Trophoblast cell (in vitro differentiated cells and primary cell): ENCODE measurements around the gene RAB7A.
"Not testable (repeated sequence)": the region's sequence is repeated elsewhere in the genome, so short reads cannot be mapped to it uniquely, and the experiment has no call there.

Experiments
- DNase-seq, 2 donors: peaks; one replicate each; pipeline ENCODE4 v3.0.0-alpha.2; 2016
- H2AFZ ChIP-seq: 2 replicates; pipeline ENCODE4 v1.6.1; 2013; ENCODE audit warnings: low read length, moderate library complexity, mild to moderate bottlenecking; ENCODE audit not compliant: insufficient read depth, poor library complexity
- H2AK5ac ChIP-seq: 2 replicates; pipeline ENCODE4 v1.6.1; 2013; ENCODE audit warnings: mild to moderate bottlenecking, low read length
- H2BK120ac ChIP-seq: 2 replicates; pipeline ENCODE4 v1.6.1; 2013; ENCODE audit warnings: low read length, mild to moderate bottlenecking, moderate library complexity; ENCODE audit not compliant: insufficient read depth, poor library complexity
- H2BK12ac ChIP-seq: 2 replicates; pipeline ENCODE4 v1.6.1; 2013; ENCODE audit warnings: mild to moderate bottlenecking, low read length, moderate library complexity
- H2BK5ac ChIP-seq: 2 replicates; pipeline ENCODE4 v1.6.1; 2013; ENCODE audit warnings: low read length, low read depth, moderate library complexity, mild to moderate bottlenecking; ENCODE audit not compliant: poor library complexity
- H3K14ac ChIP-seq: 2 replicates; pipeline ENCODE4 v1.6.1; 2013; ENCODE audit warnings: mild to moderate bottlenecking, low read length
- H3K18ac ChIP-seq: 2 replicates; pipeline ENCODE4 v1.6.1; 2013; ENCODE audit warnings: mild to moderate bottlenecking, low read length
- H3K23ac ChIP-seq: 2 replicates; pipeline ENCODE4 v1.6.1; 2013; ENCODE audit warnings: low read length
- H3K27ac ChIP-seq: 2 replicates; pipeline ENCODE4 v1.5.1; 2013; ENCODE audit warnings: low read depth, mild to moderate bottlenecking, inconsistent platforms, low read length, moderate library complexity
- H3K27me3 ChIP-seq: 2 replicates; pipeline ENCODE4 v1.6.1; 2013; ENCODE audit warnings: inconsistent platforms, mild to moderate bottlenecking, low read length, moderate library complexity; ENCODE audit not compliant: insufficient read depth
- H3K36me3 ChIP-seq, 2 experiments: 1 replicate in 1 of 2; 2 replicates in 1 of 2; pipeline ENCODE4 v1.6.1; 2013; ENCODE audit warnings: low read length in 2 of 2, mild to moderate bottlenecking in 2 of 2, moderate library complexity in 1 of 2; ENCODE audit not compliant: insufficient read depth in 2 of 2, control insufficient read depth in 1 of 2
- H3K4ac ChIP-seq: 2 replicates; pipeline ENCODE4 v1.6.1; 2013; ENCODE audit warnings: low read depth, mild to moderate bottlenecking, low read length, moderate library complexity
- H3K4me1 ChIP-seq, 2 experiments: 1 replicate in 1 of 2; 2 replicates in 1 of 2; pipeline ENCODE4 v1.6.1; 2013; ENCODE audit warnings: low read length in 2 of 2, mild to moderate bottlenecking in 2 of 2, moderate library complexity in 1 of 2; ENCODE audit not compliant: insufficient read depth in 2 of 2, control insufficient read depth in 1 of 2
- H3K4me2 ChIP-seq: 2 replicates; pipeline ENCODE4 v1.6.1; 2013; ENCODE audit warnings: inconsistent platforms, mild to moderate bottlenecking, low read length, moderate library complexity
- H3K4me3 ChIP-seq: 2 replicates; pipeline ENCODE4 v1.5.1; 2013; ENCODE audit warnings: mild to moderate bottlenecking, low read depth, low read length, inconsistent platforms
- H3K79me1 ChIP-seq: one replicate; pipeline ENCODE4 v1.6.1; 2013; ENCODE audit warnings: low read length
- H3K79me2 ChIP-seq: 2 replicates; pipeline ENCODE4 v1.6.1; 2013; ENCODE audit warnings: low read length, mild to moderate bottlenecking; ENCODE audit not compliant: control insufficient read depth, insufficient read depth, poor library complexity
- H3K9ac ChIP-seq: 2 replicates; pipeline ENCODE4 v1.6.1; 2013; ENCODE audit warnings: mild to moderate bottlenecking, low read length
- H3K9me3 ChIP-seq: 2 replicates; pipeline ENCODE4 v1.6.1; 2013; ENCODE audit warnings: low read depth, mild to moderate bottlenecking, control low read depth, inconsistent platforms, low read length; ENCODE audit not compliant: insufficient read depth
- H4K12ac ChIP-seq: 2 replicates; pipeline ENCODE4 v1.6.1; 2013; ENCODE audit warnings: low read depth, mild to moderate bottlenecking, low read length, moderate library complexity
- H4K8ac ChIP-seq: 2 replicates; pipeline ENCODE4 v1.6.1; 2013; ENCODE audit warnings: low read depth, mild to moderate bottlenecking, low read length, moderate library complexity
- H4K91ac ChIP-seq: one replicate; pipeline ENCODE4 v1.6.1; 2013; ENCODE audit warnings: low read depth, mild to moderate bottlenecking, low read length, moderate library complexity
- WGBS: extraction: QIAGEN DNeasy Blood & Tissue Kit; methylation state at CpG from one replicate; pipeline ENCODE4 v1.1.7; 2013; ENCODE audit warnings: missing lambda C conversion rate; ENCODE audit not compliant: insufficient read length, insufficient coverage; ENCODE audit errors: extremely low coverage; 5-methylcytosine and 5-hydroxymethylcytosine counted together

Gene RAB7A

DNA sequence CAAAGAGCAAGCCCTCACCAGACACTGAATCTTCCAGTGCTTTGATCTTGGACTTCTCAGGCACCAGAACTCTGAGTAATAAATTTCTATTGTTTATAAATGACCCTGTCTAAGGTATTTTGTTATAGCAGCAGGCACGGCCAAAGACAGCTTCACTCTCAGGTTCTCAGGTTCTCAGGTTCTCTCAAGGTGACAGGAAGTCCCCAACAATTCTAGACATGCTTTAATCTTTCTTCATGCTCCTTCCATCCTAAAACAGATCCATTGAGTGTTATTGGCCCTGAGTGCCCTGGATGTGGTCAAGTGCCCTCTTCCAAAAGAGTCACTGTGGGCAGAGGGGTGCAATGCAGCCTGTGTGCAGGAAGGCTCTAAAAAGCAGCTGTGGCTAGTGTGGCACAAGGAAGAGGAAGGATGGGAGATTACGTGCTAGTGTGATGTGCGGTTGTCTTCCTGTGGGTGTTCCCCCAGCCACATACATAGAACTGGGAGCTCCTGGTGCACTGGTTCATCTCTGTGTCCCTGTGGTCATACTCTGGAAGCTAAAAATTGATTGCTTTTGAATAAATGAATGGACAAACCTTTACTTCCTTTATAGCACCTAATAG lies 11.0 kb upstream of the RAB7A start:
- no peaks in the 10 kb centered on the region for H3K27me3 ChIP-seq
- H4K12ac ChIP-seq = no peak overlapping the region
- H2BK12ac ChIP-seq = no peak overlapping the region
- H3K4me2 ChIP-seq = no peak overlapping the region
- no peak overlapping the region for H2BK120ac ChIP-seq
- H3K4ac ChIP-seq = no peak overlapping the region
- no peak overlapping the region for H3K4me3 ChIP-seq
- H2AFZ ChIP-seq = no peak overlapping the region
- no peak overlapping the region for H3K14ac ChIP-seq
- peaks cover 3% of the 10 kb centered on the region for H3K9me3 ChIP-seq
- H3K18ac ChIP-seq = no peak overlapping the region
- no peak overlapping the region for H2AK5ac ChIP-seq
- H3K27ac ChIP-seq = no peak overlapping the region
- H2BK5ac ChIP-seq = no peak overlapping the region
- no peaks in the 10 kb centered on the region for H3K79me2 ChIP-seq
- no peak for DNase-seq
- no peak overlapping the region for H3K23ac ChIP-seq
- peaks cover 3% of the 10 kb centered on the region in 2 experiments for H3K4me1 ChIP-seq
- no peaks in the 10 kb centered on the region for H3K36me3 ChIP-seq
- no CpG with 5 or more reads among the region's 3 CpGs for WGBS
- no peak overlapping the region for H4K91ac ChIP-seq
- H3K79me1 ChIP-seq = no peaks in the 10 kb centered on the region
- H4K8ac ChIP-seq = no peak overlapping the region
- H3K9ac ChIP-seq = no peak overlapping the region

DNA sequence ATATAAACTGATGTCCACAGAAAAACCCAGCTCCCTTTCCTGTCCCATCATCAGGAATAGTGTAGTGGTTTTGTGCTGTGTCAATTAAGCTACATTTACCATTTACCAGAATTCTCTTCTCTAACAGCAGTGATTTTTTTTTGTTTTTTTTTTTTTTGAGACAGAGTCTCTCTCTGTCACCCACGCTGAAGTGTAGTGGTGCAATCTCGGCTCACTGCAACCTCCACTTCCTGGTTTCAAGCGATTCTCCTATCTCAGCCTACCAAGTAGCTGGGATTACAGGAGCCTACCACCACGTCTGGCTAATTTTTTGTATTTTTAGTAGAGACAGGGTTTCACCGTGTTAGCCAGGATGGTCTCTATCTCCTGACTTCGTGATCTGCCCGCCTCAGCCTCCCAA lies 7.1 kb upstream of the RAB7A start:
- not testable (repeated sequence) for H3K9ac ChIP-seq, H4K12ac ChIP-seq, H4K91ac ChIP-seq, H3K27ac ChIP-seq, H2AFZ ChIP-seq, H3K9me3 ChIP-seq, H3K79me1 ChIP-seq, H2BK5ac ChIP-seq, H2AK5ac ChIP-seq, DNase-seq, H3K14ac ChIP-seq, H3K23ac ChIP-seq, H3K4me3 ChIP-seq, H2BK12ac ChIP-seq, H3K4me1 ChIP-seq, H3K4ac ChIP-seq, H3K4me2 ChIP-seq, H3K79me2 ChIP-seq, H2BK120ac ChIP-seq, H4K8ac ChIP-seq, H3K27me3 ChIP-seq, H3K18ac ChIP-seq, H3K36me3 ChIP-seq
- WGBS = no CpG with 5 or more reads among the region's 7 CpGs

DNA sequence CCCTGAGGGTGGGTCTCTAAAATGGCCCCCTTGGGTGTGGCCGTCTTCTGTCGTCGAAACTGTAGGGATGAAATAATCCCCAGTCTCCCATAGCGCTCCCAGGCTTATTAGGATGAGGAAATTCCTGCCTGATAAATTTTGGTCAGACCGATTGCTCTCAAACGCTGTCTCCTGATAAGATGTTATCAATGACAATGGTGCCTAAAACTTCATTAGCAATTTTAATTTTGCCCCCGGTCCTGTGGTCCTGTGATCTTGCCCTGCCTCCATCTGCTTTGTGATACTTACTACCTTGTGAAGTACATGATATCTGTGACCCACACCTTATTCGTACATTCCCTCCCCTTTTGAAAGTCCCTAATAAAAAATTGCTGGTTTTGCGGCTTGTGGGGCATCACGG lies 5.1 kb upstream of the RAB7A start:
- no peak overlapping the region for H3K18ac ChIP-seq
- H3K4me1 ChIP-seq = no peaks in the 10 kb centered on the region
- H3K23ac ChIP-seq = no peak overlapping the region
- H3K14ac ChIP-seq = no peak overlapping the region
- DNase-seq = no peak
- no peaks in the 10 kb centered on the region for H3K79me1 ChIP-seq
- H3K4ac ChIP-seq = no peak overlapping the region
- no peak overlapping the region for H2BK12ac ChIP-seq
- no peaks in the 10 kb centered on the region for H3K27me3 ChIP-seq
- H2BK5ac ChIP-seq = no peak overlapping the region
- no peak overlapping the region for H3K4me2 ChIP-seq
- no peak overlapping the region for H4K12ac ChIP-seq
- no peak overlapping the region for H3K9ac ChIP-seq
- no peak overlapping the region for H2BK120ac ChIP-seq
- WGBS = no CpG with 5 or more reads among the region's 10 CpGs
- no peaks in the 10 kb centered on the region for H3K36me3 ChIP-seq
- H3K79me2 ChIP-seq = no peaks in the 10 kb centered on the region
- H2AK5ac ChIP-seq = no peak overlapping the region
- no peak overlapping the region for H4K8ac ChIP-seq
- H4K91ac ChIP-seq = no peak overlapping the region
- no peak overlapping the region for H3K4me3 ChIP-seq
- H3K9me3 ChIP-seq = no peaks in the 10 kb centered on the region
- no peak overlapping the region for H2AFZ ChIP-seq
- H3K27ac ChIP-seq = no peak overlapping the region

DNA sequence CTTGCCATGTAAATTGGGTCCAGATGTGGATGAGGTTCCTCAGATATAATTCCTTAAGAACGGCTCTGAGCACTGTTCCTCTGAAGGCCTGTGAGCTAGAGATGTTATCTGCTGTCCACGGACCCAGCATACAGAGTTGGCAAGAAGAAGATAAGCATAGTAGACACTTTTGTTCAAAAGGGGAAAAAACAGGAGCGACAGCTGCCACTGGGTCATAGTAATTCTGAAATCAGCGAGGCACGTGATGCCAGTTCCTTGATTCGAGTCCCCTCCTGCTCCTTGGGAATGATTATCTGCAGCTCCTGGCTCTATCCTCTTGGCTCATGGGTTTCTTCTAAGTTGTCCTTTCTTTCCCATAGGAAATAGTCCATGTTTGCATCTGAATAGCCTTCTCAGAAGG lies 2.5 kb upstream of the RAB7A start:
- H3K4me1 ChIP-seq = peaks cover 0 to 5% of the 10 kb centered on the region in 2 experiments
- H3K4me3 ChIP-seq = no peak overlapping the region
- H4K8ac ChIP-seq = no peak overlapping the region
- H3K36me3 ChIP-seq = no peaks in the 10 kb centered on the region
- H3K9ac ChIP-seq = no peak overlapping the region
- no peak overlapping the region for H2BK120ac ChIP-seq
- no peak for DNase-seq
- H3K27me3 ChIP-seq = no peaks in the 10 kb centered on the region
- no peak overlapping the region for H3K4ac ChIP-seq
- no peak overlapping the region for H3K14ac ChIP-seq
- no peaks in the 10 kb centered on the region for H3K9me3 ChIP-seq
- H3K79me1 ChIP-seq = peaks cover 7% of the 10 kb centered on the region
- no peak overlapping the region for H4K91ac ChIP-seq
- H3K4me2 ChIP-seq = no peak overlapping the region
- H3K18ac ChIP-seq = no peak overlapping the region
- H2AK5ac ChIP-seq = no peak overlapping the region
- H2BK12ac ChIP-seq = no peak overlapping the region
- H3K23ac ChIP-seq = no peak overlapping the region
- H3K79me2 ChIP-seq = peaks cover 16% of the 10 kb centered on the region
- no peak overlapping the region for H3K27ac ChIP-seq
- H4K12ac ChIP-seq = no peak overlapping the region
- WGBS = no CpG with 5 or more reads among the region's 6 CpGs
- no peak overlapping the region for H2BK5ac ChIP-seq
- no peak overlapping the region for H2AFZ ChIP-seq
